ENCODE measurements around the gene IQUB.

- TF ChIP-seq EZH2 (IDR thresholded peaks at IDR 0.05; ENCODE audit: borderline replicate concordance, insufficient read depth, low read length, poor library complexity, severe bottlenecking) (no peak), REST (IDR thresholded peaks at IDR 0.05; ENCODE audit: borderline replicate concordance) (no peak), EP300 (conservative IDR thresholded peaks at IDR 0.05; ENCODE audit: poor library complexity, severe bottlenecking) (no peak), POLR2AphosphoS5 (IDR thresholded peaks at IDR 0.05) (no peak), CTCF (IDR thresholded peaks at IDR 0.05; ENCODE audit: poor library complexity, severe bottlenecking) (no peak), TAF1 (IDR thresholded peaks at IDR 0.05; ENCODE audit: low read depth) (no peak)
Measured at GRCh38 chr7:123548406-123548805, 14.0 kb upstream of the IQUB start.
